ENCODE results near the gene GSTO1. TPM values are rescaled to one million over a fixed set of nuclear protein-coding genes. Genes with fewer than 3 reads are reported as not detected.

The GSTO1 gene
- total and polyA plus RNA-seq, 2 experiments from 2014 or later: 52.5 to 182 TPM

- peaks cover under 1% of the 10 kb centered on the region; the same call in 1 of the 2 replicates for H3K36me3 ChIP-seq (ENCODE audit: insufficient read depth)
- H3K27me3 ChIP-seq (ENCODE audit: insufficient read depth): no peaks in the 10 kb centered on the region
- peaks cover 7% of the 10 kb centered on the region for H4K20me1 ChIP-seq (replicated peaks; ENCODE audit: insufficient read depth)
- Mint-ChIP-seq H3K4me3 (no peak overlapping the region), H3K27me3 (ENCODE audit: insufficient read depth, low read depth, poor library complexity) (peaks cover 9% of the 10 kb centered on the region), H3K4me1 (peaks cover 16% of the 10 kb centered on the region), H3K9me3 (peaks cover 13% of the 10 kb centered on the region), H3K27ac (no peak overlapping the region), H3K36me3 (ENCODE audit: low read depth) (peaks cover 32% of the 10 kb centered on the region)
- no peaks in the 10 kb centered on the region for H3K79me2 ChIP-seq (replicated peaks; ENCODE audit: insufficient read depth)
- H3K4me3 ChIP-seq: no peak overlapping the region
- no peak for DNase-seq (ENCODE audit: low spot score)
- H3F3A ChIP-seq (replicated peaks; ENCODE audit: low read depth): no peaks in the 10 kb centered on the region
- TF ChIP-seq CREB1 (CRISPR knock-in tag; IDR thresholded peaks at IDR 0.05; ENCODE audit: low read depth) (no peak), ETS1 (IDR thresholded peaks at IDR 0.05) (no peak), ZNF331 (CRISPR knock-in tag; IDR thresholded peaks at IDR 0.05; ENCODE audit: low read depth) (no peak), STAT1 (IDR thresholded peaks at IDR 0.05; ENCODE audit: unreplicated experiment) (no peak), NANOG (IDR thresholded peaks at IDR 0.05; ENCODE audit: borderline replicate concordance) (no peak), JUNB (IDR thresholded peaks at IDR 0.05; ENCODE audit: unreplicated experiment) (no peak), POLR2AphosphoS5 (IDR thresholded peaks at IDR 0.05; ENCODE audit: low read depth) (no peak), EZH2phosphoT487 (IDR thresholded peaks at IDR 0.05; ENCODE audit: unreplicated experiment) (no peak), ZNF462 (CRISPR knock-in tag; IDR thresholded peaks at IDR 0.05) (no peak), CTCF (conservative IDR thresholded peaks at IDR 0.05; ENCODE audit: low read depth in 2 of 2) (no peak), ZNF114 (CRISPR knock-in tag; IDR thresholded peaks at IDR 0.05) (no peak), REST (IDR thresholded peaks at IDR 0.05; ENCODE audit: unreplicated experiment) (no peak), EZH2 (IDR thresholded peaks at IDR 0.05; ENCODE audit: low read depth, unreplicated experiment) (no peak)
- no peaks in the 10 kb centered on the region for H3K4me1 ChIP-seq (ENCODE audit: insufficient read depth)
- H3K4me2 ChIP-seq: no peak overlapping the region
- H3K27ac ChIP-seq (ENCODE audit: low read depth): no peak overlapping the region
- ATAC-seq: no peak
- peaks cover 6% of the 10 kb centered on the region; the same call in 1 of the 2 replicates for H3K9me2 ChIP-seq (ENCODE audit: insufficient read depth)
- no peak overlapping the region for H2AFZ ChIP-seq
Measured at GRCh38 chr10:104308439-104308903, 53.8 kb downstream of the GSTO1 start.

Measured in GM23338 (cell line).